IMR-90 (cell line): ENCODE measurements around the gene PRRT2. TPM values are rescaled to one million over a fixed set of nuclear protein-coding genes. Genes with fewer than 3 reads are reported as not detected.

Source experiments
- ATAC-seq: fragments of 200-7000 bp; cut with Tn5 transposase; 2 replicates; pipeline ENCODE4 v1.9.1; 2020; ENCODE audit warnings: low read depth, mild to moderate bottlenecking, moderate library complexity
- BruUV-seq: library from RNA; stranded (reverse); fragments of 400-500 nt; replicated peaks from 2 replicates; lab custom pipeline; 2021; lab: Mats Ljungman, UMichigan
- CTCF ChIA-PET: fragments of 300-600 bp; formaldehyde crosslinking; extraction: SDS; loops from one replicate; lab custom pipeline; 2021; ENCODE audit warnings: antibody characterized with exemption; lab: Yijun Ruan, JAX
- POLR2A ChIA-PET: fragments of 300-600 bp; sonication (Branson Sonifier 250); formaldehyde crosslinking; loops from one replicate; lab custom pipeline; 2022; ENCODE audit warnings: antibody characterized with exemption; ENCODE audit not compliant: unreplicated experiment; lab: Charles Lee
- DNase-seq: peaks from one replicate; pipeline ENCODE4 v3.0.0; 2013
- H2AFZ ChIP-seq: replicated peaks from 2 replicates; pipeline ENCODE3; 2013; ENCODE audit warnings: low read length, mild to moderate bottlenecking; ENCODE audit not compliant: poor library complexity
- H2AK5ac ChIP-seq: 2 replicates; pipeline ENCODE4 v1.6.1; 2013; ENCODE audit warnings: low read depth, low read length, inconsistent platforms
- H2AK9ac ChIP-seq: replicated peaks from 2 replicates; pipeline ENCODE3; 2013; ENCODE audit warnings: mild to moderate bottlenecking, low read depth, low read length, moderate library complexity; ENCODE audit not compliant: poor library complexity
- H2BK120ac ChIP-seq: 2 replicates; pipeline ENCODE4 v1.6.1; 2013; ENCODE audit warnings: low read depth, low read length, inconsistent platforms
- H2BK15ac ChIP-seq: 3 replicates; pipeline ENCODE4 v1.6.1; 2013; ENCODE audit warnings: low read depth, low read length, inconsistent platforms
- H2BK20ac ChIP-seq: 2 replicates; pipeline ENCODE4 v1.6.1; 2013; ENCODE audit warnings: low read depth, mild to moderate bottlenecking, inconsistent platforms, low read length, moderate library complexity
- H2BK5ac ChIP-seq: 2 replicates; pipeline ENCODE4 v1.6.1; 2013; ENCODE audit warnings: mild to moderate bottlenecking, low read depth, low read length, inconsistent platforms; ENCODE audit not compliant: poor library complexity, severe bottlenecking
- H3K14ac ChIP-seq: replicated peaks from 2 replicates; pipeline ENCODE4 v1.6.1; 2013; ENCODE audit warnings: low read depth, low read length, inconsistent platforms
- H3K18ac ChIP-seq: 2 replicates; pipeline ENCODE4 v1.6.1; 2013; ENCODE audit warnings: low read depth, low read length, control low read depth
- H3K23ac ChIP-seq: 2 replicates; pipeline ENCODE4 v1.6.1; 2013; ENCODE audit warnings: low read depth, low read length, inconsistent platforms
- H3K27ac ChIP-seq: 2 replicates; pipeline ENCODE4 v1.5.1; 2013; ENCODE audit warnings: mild to moderate bottlenecking, control low read depth, low read length; ENCODE audit not compliant: insufficient read depth
- H3K27me3 ChIP-seq: 2 replicates; pipeline ENCODE4 v1.6.1; 2013; ENCODE audit warnings: low read length; ENCODE audit not compliant: control insufficient read depth, insufficient read depth
- H3K36me3 ChIP-seq: 2 replicates; pipeline ENCODE4 v1.6.1; 2013; ENCODE audit warnings: low read length, mixed read lengths; ENCODE audit not compliant: control insufficient read depth, insufficient read depth
- H3K4ac ChIP-seq: 2 replicates; pipeline ENCODE4 v1.6.1; 2013; ENCODE audit warnings: low read depth, low read length, inconsistent platforms
- H3K4me1 ChIP-seq: 2 replicates; pipeline ENCODE4 v1.6.1; 2013; ENCODE audit warnings: low read length, mixed read lengths; ENCODE audit not compliant: control insufficient read depth, insufficient read depth
- H3K4me2 ChIP-seq: 2 replicates; pipeline ENCODE4 v1.6.1; 2013; ENCODE audit warnings: low read depth, mild to moderate bottlenecking, control low read depth, low read length, moderate library complexity
- H3K4me3 ChIP-seq: 2 replicates; pipeline ENCODE4 v1.5.1; 2013; ENCODE audit warnings: low read depth, mild to moderate bottlenecking, control low read depth, low read length, moderate library complexity; ENCODE audit not compliant: insufficient read depth
- H3K56ac ChIP-seq: 2 replicates; pipeline ENCODE4 v1.6.1; 2013; ENCODE audit warnings: low read length, inconsistent platforms; ENCODE audit not compliant: insufficient read depth; ENCODE audit errors: extremely low read depth
- H3K79me1 ChIP-seq, 2 experiments: 2 replicates each; pipeline ENCODE4 v1.6.1; 2013; ENCODE audit warnings: low read length in 2 of 2, inconsistent platforms in 1 of 2, low read depth in 1 of 2
- H3K9ac ChIP-seq: 2 replicates; pipeline ENCODE4 v1.6.1; 2013; ENCODE audit warnings: low read depth, low read length, control low read depth
- H3K9me1 ChIP-seq: 2 replicates; pipeline ENCODE4 v1.6.1; 2013; ENCODE audit warnings: low read length, inconsistent platforms; ENCODE audit not compliant: insufficient read depth
- H3K9me3 ChIP-seq: 2 replicates; pipeline ENCODE4 v1.6.1; 2013; ENCODE audit warnings: low read length; ENCODE audit not compliant: control insufficient read depth, insufficient read depth
- H4K20me1 ChIP-seq: 2 replicates; pipeline ENCODE4 v1.6.1; 2013; ENCODE audit warnings: low read length, inconsistent platforms; ENCODE audit not compliant: insufficient read depth
- H4K5ac ChIP-seq: 2 replicates; pipeline ENCODE4 v1.6.1; 2013; ENCODE audit warnings: mild to moderate bottlenecking, low read depth, low read length, control low read depth
- H4K8ac ChIP-seq, 2 experiments: 2 replicates each; pipeline ENCODE4 v1.6.1; 2013; ENCODE audit warnings: low read depth in 2 of 2, low read length in 2 of 2, control low read depth in 1 of 2, inconsistent platforms in 1 of 2
- H4K91ac ChIP-seq: 2 replicates; pipeline ENCODE4 v1.6.1; 2013; ENCODE audit warnings: low read depth, low read length, inconsistent platforms; ENCODE audit not compliant: insufficient read depth
- MAZ ChIP-seq: IDR thresholded peaks from 2 replicates; pipeline ENCODE4 v1.6.1; 2012; ENCODE audit warnings: low read depth, mild to moderate bottlenecking, low read length, improper control_type of control experiment, moderate library complexity, borderline replicate concordance
- WGBS, 2 experiments: methylation state at CpG; one replicate each; pipeline versions ENCODE4 v1.1.5 to v1.1.7; 2013; ENCODE audit warnings: missing lambda C conversion rate in 2 of 2; ENCODE audit not compliant: insufficient read length in 1 of 2; ENCODE audit errors: extremely low coverage in 2 of 2; 5-methylcytosine and 5-hydroxymethylcytosine counted together
- dilution Hi-C: fragments of 300-500 bp; cut with HindIII; formaldehyde crosslinking; loops from one replicate; pipeline ENCODE4 v1.14.3; 2018; ENCODE audit warnings: low sequenced_read_pairs; ENCODE audit not compliant: unreplicated experiment
- in situ Hi-C: fragments of 300-500 bp; cut with MboI; formaldehyde crosslinking; loops from 3 replicates; pipeline ENCODE4 v1.14.3; 2019; ENCODE audit warnings: low sequenced_read_pairs, inconsistent platforms, mixed read lengths
- intact Hi-C: fragments of 100-400 bp; cut with micrococcal nuclease; formaldehyde crosslinking; loops from 2 replicates; pipeline ENCODE4 v1.10.0; 2022
- polyA plus RNA-seq, 3 experiments: library from polyadenylated mRNA; depleted of rRNA; stranded (reverse); fragments of >200 nt; gene quantifications; 2 replicates each; pipeline ENCODE4 v1.2.3, GENCODE V29; 2012; ENCODE audit warnings: low replicate concordance in 1 of 3
- total RNA-seq: library from RNA; depleted of rRNA; stranded (reverse); fragments of >200 nt; gene quantifications from 2 replicates; pipeline ENCODE4 v1.2.3, GENCODE V29; 2012
- TF ChIP-seq, protein P1 (sequence below): conservative IDR thresholded peaks from 2 replicates; pipeline ENCODE4 v1.5.1; 2012; ENCODE audit warnings: mild to moderate bottlenecking, low read depth, low read length, improper control_type of control experiment

PRRT2 gene
- total and polyA plus RNA-seq, 2 of the 4 experiments (the other 2 are of a cell fraction) = 0.90 to 10.5 TPM

DNA sequence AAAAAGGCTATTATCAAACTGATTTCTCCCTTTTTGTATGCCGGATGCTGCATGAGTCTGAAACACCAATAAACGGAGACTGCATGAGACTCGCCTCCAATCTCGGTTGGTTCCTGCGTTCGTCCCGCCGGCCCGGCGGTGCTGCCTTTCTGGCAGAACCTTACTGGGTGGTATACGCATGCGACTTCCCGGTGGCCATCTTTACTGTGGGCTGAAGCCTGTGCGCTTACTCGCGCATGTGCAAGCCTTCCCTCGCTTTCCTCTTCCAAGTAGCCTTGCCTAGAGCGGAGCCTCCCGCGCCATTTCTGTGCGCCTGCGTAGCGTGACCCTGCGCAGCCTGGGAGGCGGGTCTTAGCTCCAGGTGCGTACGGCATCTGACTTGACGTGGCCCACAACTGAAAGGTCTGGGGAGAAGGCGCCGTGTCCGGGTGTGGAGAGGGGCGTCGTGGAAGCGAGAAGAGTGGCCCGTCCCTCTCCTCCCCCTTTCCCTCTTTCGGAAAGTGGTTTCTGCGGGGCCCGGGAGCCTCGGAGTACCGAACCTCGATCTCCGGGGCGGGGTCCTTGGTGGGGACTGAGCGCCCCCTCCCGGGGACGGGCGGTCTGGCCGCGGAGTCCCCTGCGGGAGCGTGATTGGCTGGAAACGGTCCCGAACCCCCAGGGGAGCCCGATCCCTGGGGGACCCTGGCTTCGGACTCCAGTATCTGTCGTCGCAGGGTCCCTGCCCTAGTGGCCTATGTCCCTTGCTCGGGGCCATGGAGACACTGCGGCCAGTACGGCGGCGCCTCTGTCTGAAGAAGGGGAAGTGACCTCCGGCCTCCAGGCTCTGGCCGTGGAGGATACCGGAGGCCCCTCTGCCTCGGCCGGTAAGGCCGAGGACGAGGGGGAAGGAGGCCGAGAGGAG is 4.0 kb downstream of the PRRT2 start, which contains the start of gene PAGR1 (continued):
- peak; percentile 46; the same call in 1 of the 2 replicates for TF ChIP-seq MAZ

DNA sequence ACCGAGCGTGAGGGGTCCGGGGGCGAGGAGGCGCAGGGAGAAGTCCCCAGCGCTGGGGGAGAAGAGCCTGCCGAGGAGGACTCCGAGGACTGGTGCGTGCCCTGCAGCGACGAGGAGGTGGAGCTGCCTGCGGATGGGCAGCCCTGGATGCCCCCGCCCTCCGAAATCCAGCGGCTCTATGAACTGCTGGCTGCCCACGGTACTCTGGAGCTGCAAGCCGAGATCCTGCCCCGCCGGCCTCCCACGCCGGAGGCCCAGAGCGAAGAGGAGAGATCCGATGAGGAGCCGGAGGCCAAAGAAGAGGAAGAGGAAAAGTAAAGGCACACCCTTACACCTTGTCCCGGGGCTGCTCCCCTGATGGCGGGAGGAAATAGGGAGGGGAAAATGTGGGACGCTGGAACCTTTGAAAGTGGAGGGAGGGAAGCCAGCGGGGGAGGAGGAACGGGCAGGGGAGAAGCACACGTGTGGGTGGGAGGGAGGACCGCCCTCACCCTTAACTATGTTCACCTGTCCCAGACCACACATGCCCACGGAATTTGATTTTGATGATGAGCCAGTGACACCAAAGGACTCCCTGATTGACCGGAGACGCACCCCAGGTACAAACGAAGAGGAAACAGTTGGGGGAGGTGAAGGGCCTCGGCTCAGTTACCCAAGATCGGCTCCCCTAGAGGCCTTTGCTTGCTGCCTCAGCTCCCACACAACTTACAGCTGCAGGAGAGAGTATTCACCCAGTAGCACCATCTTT is 4.9 kb downstream of the PRRT2 start:
- no peaks in the 10 kb centered on the region for H3K9me3 ChIP-seq
- dilution Hi-C loops = no loop called here
- H3K23ac ChIP-seq = peak overlapping the region; percentile 91
- ChIA-PET POLR2A (interaction anchor here (0.7 kb wide), 1 partner anchor 83 kb away, joined by 4 read pairs; the partner anchor contains the start of gene ASPHD1), CTCF (interaction anchor here (0.8 to 2.1 kb wide), 4 partner anchors 10 to 116 kb away, joined by 3 to 10 read pairs (median 4); no protein-coding TSS in a partner anchor)
- peak overlapping the region; percentile 62 for H3K4me3 ChIP-seq
- peaks cover 9% of the 10 kb centered on the region for H3K9me1 ChIP-seq
- no peak overlapping the region; the same call in 1 of the 2 replicates for H3K18ac ChIP-seq
- H3K4me2 ChIP-seq = peak overlapping the region; percentile 92
- no peaks in the 10 kb centered on the region for H3K27me3 ChIP-seq
- H2AK5ac ChIP-seq = peak overlapping the region; percentile 94
- H3K9ac ChIP-seq = peak overlapping the region; percentile 79
- H3K56ac ChIP-seq = peak overlapping the region; percentile 89
- BruUV-seq = no TSS peak
- peak overlapping the region; percentile 89 for H3K27ac ChIP-seq
- DNase-seq = peak; percentile 60
- H4K5ac ChIP-seq = peak overlapping the region; percentile 31; the same call in 1 of the 2 replicates
- peak overlapping the region; percentile 72 for H3K4ac ChIP-seq
- H3K4me1 ChIP-seq = peaks cover 17% of the 10 kb centered on the region
- peak; percentile 51 for ATAC-seq
- H2AK9ac ChIP-seq = peak overlapping the region; percentile 98
- peaks cover 18 to 68% of the 10 kb centered on the region in 2 experiments for H3K79me1 ChIP-seq
- intact Hi-C loops = loop anchor here (1.0 to 5.0 kb wide), 2 partner anchors 117 to 205 kb away; partner anchors contain the start of gene C16orf92
- no peak overlapping the region for H2BK20ac ChIP-seq
- H2BK120ac ChIP-seq = peak overlapping the region; percentile 44
- in situ Hi-C loops = no loop called here
- H2AFZ ChIP-seq = peak overlapping the region; percentile 98
- peak overlapping the region; percentile 89 for H3K14ac ChIP-seq
- peaks cover 6% of the 10 kb centered on the region for H3K36me3 ChIP-seq
- peak overlapping the region; percentile 7 to 81 for H4K8ac ChIP-seq
- peak overlapping the region; percentile 77; the same call in 1 of the 3 replicates for H2BK15ac ChIP-seq
- WGBS, 2 experiments = 0% methylated on average over 4 of the region's 37 CpGs; no CpG with 5 or more reads in 1 of the 2 experiments
- H4K91ac ChIP-seq = peak overlapping the region; percentile 80
- no peaks in the 10 kb centered on the region; the same call in 1 of the 2 replicates for H4K20me1 ChIP-seq
- peak overlapping the region; percentile 95 for H2BK5ac ChIP-seq
- TF ChIP-seq MAZ = peak; percentile 66; the same call in 1 of the 2 replicates
- TF ChIP-seq, protein P1, sequence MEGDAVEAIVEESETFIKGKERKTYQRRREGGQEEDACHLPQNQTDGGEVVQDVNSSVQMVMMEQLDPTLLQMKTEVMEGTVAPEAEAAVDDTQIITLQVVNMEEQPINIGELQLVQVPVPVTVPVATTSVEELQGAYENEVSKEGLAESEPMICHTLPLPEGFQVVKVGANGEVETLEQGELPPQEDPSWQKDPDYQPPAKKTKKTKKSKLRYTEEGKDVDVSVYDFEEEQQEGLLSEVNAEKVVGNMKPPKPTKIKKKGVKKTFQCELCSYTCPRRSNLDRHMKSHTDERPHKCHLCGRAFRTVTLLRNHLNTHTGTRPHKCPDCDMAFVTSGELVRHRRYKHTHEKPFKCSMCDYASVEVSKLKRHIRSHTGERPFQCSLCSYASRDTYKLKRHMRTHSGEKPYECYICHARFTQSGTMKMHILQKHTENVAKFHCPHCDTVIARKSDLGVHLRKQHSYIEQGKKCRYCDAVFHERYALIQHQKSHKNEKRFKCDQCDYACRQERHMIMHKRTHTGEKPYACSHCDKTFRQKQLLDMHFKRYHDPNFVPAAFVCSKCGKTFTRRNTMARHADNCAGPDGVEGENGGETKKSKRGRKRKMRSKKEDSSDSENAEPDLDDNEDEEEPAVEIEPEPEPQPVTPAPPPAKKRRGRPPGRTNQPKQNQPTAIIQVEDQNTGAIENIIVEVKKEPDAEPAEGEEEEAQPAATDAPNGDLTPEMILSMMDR = no peak
